Measurements from ENCODE around the gene TUBB8B.
"Not testable (repeated sequence)": the region's sequence is repeated elsewhere in the genome, so short reads cannot be mapped to it uniquely, and the experiment has no call there.

TUBB8B gene

GRCh38 chr18:48696-49095, 719 bp downstream of the TUBB8B start:
- not testable (repeated sequence) for FAIRE-seq; DNase-seq (ENCODE audit: extremely low spot score, insufficient read length, low read depth)

- FAIRE-seq = not testable (repeated sequence)
Observed at GRCh38 chr18:13177-13576, 36.2 kb downstream of the TUBB8B start.

GRCh38 chr18:12773-13172, 36.6 kb downstream of the TUBB8B start:
- not testable (repeated sequence) for FAIRE-seq; DNase-seq (ENCODE audit: extremely low spot score, insufficient read length, low read depth)

More at GRCh38 chr18:13177-13576, 36.2 kb downstream of the TUBB8B start:
- not testable (repeated sequence) for DNase-seq (ENCODE audit: extremely low spot score, insufficient read length, low read depth)

DNA sequence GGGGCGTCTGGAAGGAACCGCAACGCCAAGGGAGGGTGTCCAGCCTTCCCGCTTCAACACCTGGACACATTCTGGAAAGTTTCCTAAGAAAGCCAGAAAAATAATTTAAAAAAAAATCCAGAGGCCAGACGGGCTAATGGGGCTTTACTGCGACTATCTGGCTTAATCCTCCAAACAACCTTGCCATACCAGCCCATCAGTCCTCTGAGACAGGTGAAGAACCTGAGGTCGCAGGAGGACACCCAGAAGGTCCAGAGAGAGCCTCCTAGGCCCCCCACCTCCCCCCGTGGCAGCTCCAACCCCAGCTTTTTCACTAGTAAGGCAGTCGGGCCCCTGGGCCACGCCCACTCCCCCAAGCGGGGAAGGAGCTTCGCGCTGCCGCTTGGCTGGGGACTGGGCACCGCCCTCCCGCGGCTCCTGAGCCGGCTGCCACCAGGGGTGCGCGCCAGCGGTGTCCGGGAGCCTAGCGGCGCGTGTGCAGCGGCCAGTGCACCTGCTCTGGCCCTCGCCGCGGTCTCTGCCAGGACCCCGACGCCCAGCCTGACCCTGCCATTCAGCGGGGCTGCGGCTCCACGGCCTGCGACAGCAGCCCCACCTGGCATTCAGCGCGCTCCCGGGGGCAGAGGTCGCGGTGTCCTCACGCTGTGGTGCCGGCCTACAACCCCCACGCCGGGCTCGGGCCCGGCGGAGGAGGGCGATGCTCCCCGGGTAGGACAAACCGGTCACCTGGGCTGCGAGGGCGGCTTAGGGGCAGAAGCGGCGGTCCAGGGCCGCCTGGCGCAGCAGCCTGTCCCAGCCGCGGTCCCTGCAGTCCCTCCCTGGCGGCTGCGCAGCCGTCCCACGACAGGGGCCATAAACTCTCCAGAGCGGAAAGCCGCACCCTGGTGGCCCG, 37.8 kb downstream of the TUBB8B start:
- FAIRE-seq; DNase-seq (ENCODE audit: extremely low spot score, insufficient read length, low read depth): not testable (repeated sequence)

DNA sequence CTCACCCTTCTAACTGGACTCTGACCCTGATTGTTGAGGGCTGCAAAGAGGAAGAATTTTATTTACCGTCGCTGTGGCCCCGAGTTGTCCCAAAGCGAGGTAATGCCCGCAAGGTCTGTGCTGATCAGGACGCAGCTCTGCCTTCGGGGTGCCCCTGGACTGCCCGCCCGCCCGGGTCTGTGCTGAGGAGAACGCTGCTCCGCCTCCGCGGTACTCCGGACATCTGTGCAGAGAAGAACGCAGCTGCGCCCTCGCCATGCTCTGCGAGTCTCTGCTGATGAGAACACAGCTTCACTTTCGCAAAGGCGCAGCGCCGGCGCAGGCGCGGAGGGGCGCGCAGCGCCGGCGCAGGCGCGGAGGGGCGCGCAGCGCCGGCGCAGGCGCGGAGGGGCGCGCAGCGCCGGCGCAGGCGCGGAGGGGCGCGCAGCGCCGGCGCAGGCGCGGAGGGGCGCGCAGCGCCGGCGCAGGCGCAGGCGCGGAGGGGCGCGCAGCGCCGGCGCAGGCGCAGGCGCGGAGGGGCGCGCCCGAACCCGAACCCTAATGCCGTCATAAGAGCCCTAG, 38.7 kb downstream of the TUBB8B start:
- FAIRE-seq = not testable (repeated sequence)

DNA sequence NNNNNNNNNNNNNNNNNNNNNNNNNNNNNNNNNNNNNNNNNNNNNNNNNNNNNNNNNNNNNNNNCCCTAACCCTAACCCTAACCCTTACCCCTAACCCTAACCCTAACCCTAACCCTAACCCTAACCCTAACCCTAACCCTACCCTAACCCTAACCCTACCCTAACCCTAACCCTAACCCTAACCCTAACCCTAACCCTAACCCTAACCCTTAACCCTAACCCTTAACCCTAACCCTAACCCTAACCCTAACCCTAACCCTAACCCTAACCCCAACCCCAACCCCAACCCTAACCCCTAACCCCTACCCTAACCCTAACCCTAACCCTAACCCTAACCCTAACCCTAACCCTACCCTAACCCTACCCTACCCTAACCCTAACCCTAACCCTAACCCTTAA, 39.5 kb downstream of the TUBB8B start:
- DNase-seq (ENCODE audit: extremely low spot score, insufficient read length, low read depth); FAIRE-seq: not testable (repeated sequence)

More for the DNA sequence above, 38.7 kb downstream of the TUBB8B start:
- not testable (repeated sequence) for DNase-seq (ENCODE audit: extremely low spot score, insufficient read length, low read depth)
